ENCODE measurements around the gene PCNX3. TPM values are rescaled to one million over a fixed set of nuclear protein-coding genes. Genes with fewer than 3 reads are reported as not detected.

PCNX3 gene
- total RNA-seq, 1 experiment from 2014 or later, result 50.4 TPM

DNA sequence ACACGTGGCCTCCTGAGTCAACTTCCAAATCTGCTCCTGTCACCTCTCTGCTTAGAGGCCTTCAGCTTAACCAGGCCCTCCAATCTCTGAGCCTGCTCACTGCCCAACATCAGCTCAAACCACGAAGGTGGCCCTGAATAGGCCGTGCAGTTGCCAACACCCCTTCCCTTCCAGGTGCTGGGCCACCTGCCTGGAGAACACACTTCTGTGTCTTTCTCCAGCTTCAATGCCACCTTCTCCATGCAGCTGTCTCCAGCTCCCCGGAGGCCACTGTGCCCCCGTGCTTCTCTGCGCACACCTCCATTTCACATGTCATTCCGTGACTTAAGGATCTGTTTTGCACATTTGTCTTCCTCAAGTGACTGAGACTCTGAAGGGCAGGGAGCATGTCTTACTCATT, 41.9 kb downstream of the PCNX3 start:
- Histone ChIP-seq H3K27ac (ENCODE audit: low read depth, low read length) (no peak overlapping the region), H3K9me2 (ENCODE audit: insufficient read depth) (no peaks in the 10 kb centered on the region), H3K4me1 (ENCODE audit: control insufficient read depth in 1 of 2, insufficient read depth in 2 of 2, low read length in 2 of 2) (peaks cover 18 to 27% of the 10 kb centered on the region in 2 experiments), H3K4me3 (replicated peaks in 1 of 2; ENCODE audit: low read depth in 1 of 2, low read length in 2 of 2) (no peak overlapping the region), H3K27me3 (ENCODE audit: insufficient read depth, low read length) (no peaks in the 10 kb centered on the region), H4K20me1 (ENCODE audit: insufficient read depth) (no peaks in the 10 kb centered on the region), H2AFZ (ENCODE audit: low read depth, low read length, poor library complexity, severe bottlenecking) (no peak overlapping the region), H3K79me2 (ENCODE audit: insufficient read depth, low read length) (peaks cover 49% of the 10 kb centered on the region), H3K4me2 (ENCODE audit: low read length) (no peak overlapping the region), H3K9me3 (ENCODE audit: control insufficient read depth in 1 of 2, insufficient read depth in 1 of 2, low read depth in 1 of 2, low read length in 2 of 2) (no peaks in the 10 kb centered on the region), H3K9ac (ENCODE audit: low read length) (no peak overlapping the region), H3K36me3 (ENCODE audit: control insufficient read depth in 1 of 2, insufficient read depth in 2 of 2, low read length in 2 of 2) (peaks cover 41 to 57% of the 10 kb centered on the region in 2 experiments)
- RAD21 ChIA-PET (ENCODE audit: low non-redundant PET in 1 of 2, low total read pairs in 2 of 2, uncharacterized antibody in 2 of 2, unreplicated experiment in 2 of 2), result no interaction called here
- POLR2A ChIA-PET, result no interaction called here
- TF ChIP-seq EZH2phosphoT487 (IDR thresholded peaks at IDR 0.05; ENCODE audit: borderline replicate concordance), result no peak
- TF ChIP-seq, protein P1, sequence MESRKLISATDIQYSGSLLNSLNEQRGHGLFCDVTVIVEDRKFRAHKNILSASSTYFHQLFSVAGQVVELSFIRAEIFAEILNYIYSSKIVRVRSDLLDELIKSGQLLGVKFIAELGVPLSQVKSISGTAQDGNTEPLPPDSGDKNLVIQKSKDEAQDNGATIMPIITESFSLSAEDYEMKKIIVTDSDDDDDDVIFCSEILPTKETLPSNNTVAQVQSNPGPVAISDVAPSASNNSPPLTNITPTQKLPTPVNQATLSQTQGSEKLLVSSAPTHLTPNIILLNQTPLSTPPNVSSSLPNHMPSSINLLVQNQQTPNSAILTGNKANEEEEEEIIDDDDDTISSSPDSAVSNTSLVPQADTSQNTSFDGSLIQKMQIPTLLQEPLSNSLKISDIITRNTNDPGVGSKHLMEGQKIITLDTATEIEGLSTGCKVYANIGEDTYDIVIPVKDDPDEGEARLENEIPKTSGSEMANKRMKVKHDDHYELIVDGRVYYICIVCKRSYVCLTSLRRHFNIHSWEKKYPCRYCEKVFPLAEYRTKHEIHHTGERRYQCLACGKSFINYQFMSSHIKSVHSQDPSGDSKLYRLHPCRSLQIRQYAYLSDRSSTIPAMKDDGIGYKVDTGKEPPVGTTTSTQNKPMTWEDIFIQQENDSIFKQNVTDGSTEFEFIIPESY (IDR thresholded peaks at IDR 0.05; ENCODE audit: extremely low read depth, insufficient replicate concordance, low read length), result no peak
- no peak for TF ChIP-seq ELF1 (IDR thresholded peaks at IDR 0.05; ENCODE audit: borderline replicate concordance, low read depth)
- TF ChIP-seq FOSL1 (IDR thresholded peaks at IDR 0.05; ENCODE audit: low read depth), result no peak
- no peak for TF ChIP-seq JUND (IDR thresholded peaks at IDR 0.05)
- TF ChIP-seq, protein P2, sequence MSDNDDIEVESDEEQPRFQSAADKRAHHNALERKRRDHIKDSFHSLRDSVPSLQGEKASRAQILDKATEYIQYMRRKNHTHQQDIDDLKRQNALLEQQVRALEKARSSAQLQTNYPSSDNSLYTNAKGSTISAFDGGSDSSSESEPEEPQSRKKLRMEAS (IDR thresholded peaks at IDR 0.05), result no peak
- TF ChIP-seq, protein P3, sequence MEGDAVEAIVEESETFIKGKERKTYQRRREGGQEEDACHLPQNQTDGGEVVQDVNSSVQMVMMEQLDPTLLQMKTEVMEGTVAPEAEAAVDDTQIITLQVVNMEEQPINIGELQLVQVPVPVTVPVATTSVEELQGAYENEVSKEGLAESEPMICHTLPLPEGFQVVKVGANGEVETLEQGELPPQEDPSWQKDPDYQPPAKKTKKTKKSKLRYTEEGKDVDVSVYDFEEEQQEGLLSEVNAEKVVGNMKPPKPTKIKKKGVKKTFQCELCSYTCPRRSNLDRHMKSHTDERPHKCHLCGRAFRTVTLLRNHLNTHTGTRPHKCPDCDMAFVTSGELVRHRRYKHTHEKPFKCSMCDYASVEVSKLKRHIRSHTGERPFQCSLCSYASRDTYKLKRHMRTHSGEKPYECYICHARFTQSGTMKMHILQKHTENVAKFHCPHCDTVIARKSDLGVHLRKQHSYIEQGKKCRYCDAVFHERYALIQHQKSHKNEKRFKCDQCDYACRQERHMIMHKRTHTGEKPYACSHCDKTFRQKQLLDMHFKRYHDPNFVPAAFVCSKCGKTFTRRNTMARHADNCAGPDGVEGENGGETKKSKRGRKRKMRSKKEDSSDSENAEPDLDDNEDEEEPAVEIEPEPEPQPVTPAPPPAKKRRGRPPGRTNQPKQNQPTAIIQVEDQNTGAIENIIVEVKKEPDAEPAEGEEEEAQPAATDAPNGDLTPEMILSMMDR (IDR thresholded peaks at IDR 0.05 in 2 of 3, conservative IDR thresholded peaks at IDR 0.05 in 1 of 3; ENCODE audit: borderline replicate concordance in 1 of 3, insufficient read depth in 1 of 3, low read depth in 2 of 3, low read length in 2 of 3), result no peak
- no peak for TF ChIP-seq EZH2 (IDR thresholded peaks at IDR 0.05)
- TF ChIP-seq YY1 (IDR thresholded peaks at IDR 0.05; ENCODE audit: extremely low read depth, insufficient replicate concordance, low read depth, low read length), result no peak
- TF ChIP-seq ZNF274 (IDR thresholded peaks at IDR 0.05; ENCODE audit: low read depth, low read length), result no peak
- no peak for TF ChIP-seq RAD21 (IDR thresholded peaks at IDR 0.05; ENCODE audit: low read depth)
- TF ChIP-seq, protein P4, sequence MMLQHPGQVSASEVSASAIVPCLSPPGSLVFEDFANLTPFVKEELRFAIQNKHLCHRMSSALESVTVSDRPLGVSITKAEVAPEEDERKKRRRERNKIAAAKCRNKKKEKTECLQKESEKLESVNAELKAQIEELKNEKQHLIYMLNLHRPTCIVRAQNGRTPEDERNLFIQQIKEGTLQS (IDR thresholded peaks at IDR 0.05), result no peak
- no peak for TF ChIP-seq EGR1 (IDR thresholded peaks at IDR 0.05; ENCODE audit: low read depth)
- TF ChIP-seq POLR2AphosphoS5 (IDR thresholded peaks at IDR 0.05; ENCODE audit: low read depth, low read length), result no peak
- TF ChIP-seq SIN3A (IDR thresholded peaks at IDR 0.05; ENCODE audit: low read depth), result no peak
- TF ChIP-seq SRF (IDR thresholded peaks at IDR 0.05; ENCODE audit: low read depth), result no peak
- TF ChIP-seq CEBPB (IDR thresholded peaks at IDR 0.05; ENCODE audit: low read depth), result no peak
- no peak for TF ChIP-seq TCF7L2 (IDR thresholded peaks at IDR 0.05; ENCODE audit: borderline replicate concordance, extremely low read depth, insufficient read depth, insufficient read length)
- TF ChIP-seq, protein P5, sequence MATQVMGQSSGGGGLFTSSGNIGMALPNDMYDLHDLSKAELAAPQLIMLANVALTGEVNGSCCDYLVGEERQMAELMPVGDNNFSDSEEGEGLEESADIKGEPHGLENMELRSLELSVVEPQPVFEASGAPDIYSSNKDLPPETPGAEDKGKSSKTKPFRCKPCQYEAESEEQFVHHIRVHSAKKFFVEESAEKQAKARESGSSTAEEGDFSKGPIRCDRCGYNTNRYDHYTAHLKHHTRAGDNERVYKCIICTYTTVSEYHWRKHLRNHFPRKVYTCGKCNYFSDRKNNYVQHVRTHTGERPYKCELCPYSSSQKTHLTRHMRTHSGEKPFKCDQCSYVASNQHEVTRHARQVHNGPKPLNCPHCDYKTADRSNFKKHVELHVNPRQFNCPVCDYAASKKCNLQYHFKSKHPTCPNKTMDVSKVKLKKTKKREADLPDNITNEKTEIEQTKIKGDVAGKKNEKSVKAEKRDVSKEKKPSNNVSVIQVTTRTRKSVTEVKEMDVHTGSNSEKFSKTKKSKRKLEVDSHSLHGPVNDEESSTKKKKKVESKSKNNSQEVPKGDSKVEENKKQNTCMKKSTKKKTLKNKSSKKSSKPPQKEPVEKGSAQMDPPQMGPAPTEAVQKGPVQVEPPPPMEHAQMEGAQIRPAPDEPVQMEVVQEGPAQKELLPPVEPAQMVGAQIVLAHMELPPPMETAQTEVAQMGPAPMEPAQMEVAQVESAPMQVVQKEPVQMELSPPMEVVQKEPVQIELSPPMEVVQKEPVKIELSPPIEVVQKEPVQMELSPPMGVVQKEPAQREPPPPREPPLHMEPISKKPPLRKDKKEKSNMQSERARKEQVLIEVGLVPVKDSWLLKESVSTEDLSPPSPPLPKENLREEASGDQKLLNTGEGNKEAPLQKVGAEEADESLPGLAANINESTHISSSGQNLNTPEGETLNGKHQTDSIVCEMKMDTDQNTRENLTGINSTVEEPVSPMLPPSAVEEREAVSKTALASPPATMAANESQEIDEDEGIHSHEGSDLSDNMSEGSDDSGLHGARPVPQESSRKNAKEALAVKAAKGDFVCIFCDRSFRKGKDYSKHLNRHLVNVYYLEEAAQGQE (IDR thresholded peaks at IDR 0.05; ENCODE audit: low read depth), result no peak
- no peak for TF ChIP-seq POLR2A (IDR thresholded peaks at IDR 0.05; ENCODE audit: borderline replicate concordance, extremely low read depth, insufficient read depth, insufficient read length)
- CTCF ChIA-PET, result no interaction called here
- no TSS peak for BruUV-seq (replicated peaks)
- ATAC-seq (no peak), DNase-seq (ENCODE audit: low read depth, low spot score) (no peak)
- intact Hi-C loops (cut with micrococcal nuclease), result no loop called here

Data from HCT116 (cell line).